Kidney epithelial cell (primary cell): Measurements from ENCODE around the gene MAPT. TPM values are rescaled to one million over a fixed set of nuclear protein-coding genes. Genes with fewer than 3 reads are reported as not detected.
"Not testable (repeated sequence)": the region's sequence is repeated elsewhere in the genome, so short reads cannot be mapped to it uniquely, and the experiment has no call there.

Experiments used
- DNase-seq: peaks from one replicate; pipeline ENCODE4 v3.0.0-alpha.2; 2010; ENCODE audit warnings: low read depth
- H3K27me3 ChIP-seq: 2 replicates; pipeline ENCODE4 v1.6.0; 2011; ENCODE audit warnings: low read length; ENCODE audit not compliant: control insufficient read depth, insufficient read depth
- H3K36me3 ChIP-seq: 2 replicates; pipeline ENCODE4 v1.5.1; 2011; ENCODE audit warnings: low read length; ENCODE audit not compliant: control insufficient read depth, insufficient read depth
- H3K4me3 ChIP-seq: 2 replicates; pipeline ENCODE4 v1.5.1; 2011; ENCODE audit warnings: low read depth, mild to moderate bottlenecking, control low read depth, low read length
- CTCF ChIP-seq: IDR thresholded peaks from 2 replicates; pipeline ENCODE4 v1.5.1; 2011; ENCODE audit warnings: mild to moderate bottlenecking, moderate library complexity, low read length, control low read depth, inconsistent platforms; ENCODE audit not compliant: insufficient read depth, poor library complexity, severe bottlenecking
- total RNA-seq: library from RNA; depleted of rRNA; stranded (reverse); fragments of >200 nt; gene quantifications from 2 replicates; pipeline ENCODE4 v1.2.3, GENCODE V29; 2015

Gene MAPT
- total RNA-seq, 1 donor from 2014 or later = 0.25 TPM

GRCh38 chr17:46013502-46014165, 119.3 kb downstream of the MAPT start:
- H3K27me3 ChIP-seq = peaks cover 3% of the 10 kb centered on the region
- TF ChIP-seq CTCF = no peak
- H3K36me3 ChIP-seq = no peaks in the 10 kb centered on the region
- no peak for DNase-seq
- no peak overlapping the region for H3K4me3 ChIP-seq

DNA sequence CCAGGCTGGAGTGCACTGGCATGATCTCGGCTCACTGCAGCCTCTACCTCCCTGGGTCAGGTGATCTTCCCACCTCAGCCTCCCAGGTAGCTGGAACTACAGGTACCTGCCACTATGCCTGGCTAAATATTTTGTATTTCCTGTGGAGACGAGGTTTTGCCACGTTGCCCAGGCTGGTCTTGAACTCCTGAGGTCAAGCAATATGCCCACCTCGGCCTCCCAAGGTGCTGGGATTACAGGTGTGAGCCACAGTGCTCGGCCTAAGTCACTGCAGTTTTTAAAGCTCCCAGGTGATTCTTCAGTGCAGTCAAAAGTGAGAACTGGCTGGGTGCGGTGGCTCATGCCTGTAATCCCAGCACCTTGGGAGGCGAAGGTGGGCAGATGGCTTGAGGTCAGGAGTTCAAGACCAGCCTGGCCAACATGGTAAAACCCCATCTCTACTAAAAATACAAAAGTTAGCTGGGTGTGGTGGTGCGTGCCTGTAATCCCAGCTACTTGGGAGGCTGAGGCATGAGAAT, 125.1 kb downstream of the MAPT start:
- not testable (repeated sequence) for H3K36me3 ChIP-seq, H3K4me3 ChIP-seq, DNase-seq, H3K27me3 ChIP-seq

GRCh38 chr17:46020023-46020761, 125.8 kb downstream of the MAPT start:
- H3K36me3 ChIP-seq = no peaks in the 10 kb centered on the region
- no peaks in the 10 kb centered on the region for H3K27me3 ChIP-seq
- no peak for TF ChIP-seq CTCF
- DNase-seq = no peak
- H3K4me3 ChIP-seq = no peak overlapping the region

DNA sequence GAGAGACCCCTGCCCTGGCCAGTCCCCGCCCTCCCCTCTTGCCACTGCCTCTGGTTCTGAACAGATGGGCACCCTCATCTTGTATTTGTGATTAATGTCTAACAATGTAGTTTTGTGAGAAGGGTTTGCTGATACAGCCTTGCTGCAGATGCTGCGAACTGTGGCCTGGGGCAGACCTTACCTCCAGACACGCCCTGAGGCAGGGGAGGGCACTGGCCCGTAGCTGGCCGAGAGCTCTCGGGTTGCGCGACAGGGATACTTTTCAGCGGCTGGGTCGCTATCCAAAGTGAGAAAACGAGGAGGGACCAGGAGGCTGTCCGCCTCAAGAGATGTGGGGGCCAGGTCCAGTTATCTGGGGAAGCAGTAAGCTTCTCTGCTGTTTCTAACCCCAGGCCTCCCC, 126.6 kb downstream of the MAPT start:
- DNase-seq = no peak
- TF ChIP-seq CTCF = no peak
- no peaks in the 10 kb centered on the region for H3K36me3 ChIP-seq

GRCh38 chr17:46023366-46023765, 129.0 kb downstream of the MAPT start:
- H3K36me3 ChIP-seq, H3K27me3 ChIP-seq, DNase-seq, H3K4me3 ChIP-seq: not testable (repeated sequence)

More for the DNA sequence above, 126.6 kb downstream of the MAPT start:
- Histone ChIP-seq H3K27me3 (no peaks in the 10 kb centered on the region), H3K4me3 (no peak overlapping the region)

GRCh38 chr17:46023783-46024388, 129.5 kb downstream of the MAPT start:
- H3K36me3 ChIP-seq = no peaks in the 10 kb centered on the region
- DNase-seq = no peak
- H3K27me3 ChIP-seq = no peaks in the 10 kb centered on the region

More at GRCh38 chr17:46023783-46024388, 129.5 kb downstream of the MAPT start:
- H3K4me3 ChIP-seq = no peak overlapping the region
- TF ChIP-seq CTCF = no peak
